Measurements from ENCODE around the gene KRT83.

The KRT83 gene

DNA sequence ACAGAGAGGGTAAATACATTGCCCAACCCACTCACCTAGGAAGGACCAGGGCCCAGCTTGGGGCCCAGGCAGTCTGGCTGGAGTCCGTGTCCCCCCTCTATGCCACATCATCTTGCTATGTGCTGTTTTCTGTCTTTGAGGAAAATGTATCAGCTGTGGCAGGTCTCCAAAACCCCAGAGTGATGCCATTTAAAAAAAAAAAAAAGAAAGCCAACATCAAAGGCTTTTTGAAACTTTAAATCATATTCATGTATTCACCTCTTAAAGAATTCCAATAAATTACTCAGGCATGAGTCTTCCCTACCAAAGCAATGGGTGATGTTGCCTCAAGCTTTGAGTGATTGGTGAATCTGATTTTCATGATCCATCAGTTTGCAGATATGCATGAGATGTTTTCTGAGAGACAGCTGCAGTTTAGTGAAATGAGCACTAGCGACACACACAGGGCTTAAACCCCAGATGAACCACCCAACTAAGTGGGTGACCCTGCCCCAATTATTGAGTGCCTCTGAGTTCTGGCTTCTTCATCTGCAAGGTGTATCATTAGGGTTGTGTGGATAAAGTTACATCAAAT is 35.9 kb downstream of the KRT83 start:
- no peak for DNase-seq
- Mint-ChIP-seq H3K27me3 (ENCODE audit: low read depth, poor library complexity) (peaks cover 11% of the 10 kb centered on the region), H3K4me1 (peaks cover 16% of the 10 kb centered on the region), H3K27ac (no peak overlapping the region), H3K9me3 (no peaks in the 10 kb centered on the region), H3K4me3 (no peak overlapping the region), H3K36me3 (ENCODE audit: low read depth) (no peaks in the 10 kb centered on the region)
- TF ChIP-seq, protein P1, sequence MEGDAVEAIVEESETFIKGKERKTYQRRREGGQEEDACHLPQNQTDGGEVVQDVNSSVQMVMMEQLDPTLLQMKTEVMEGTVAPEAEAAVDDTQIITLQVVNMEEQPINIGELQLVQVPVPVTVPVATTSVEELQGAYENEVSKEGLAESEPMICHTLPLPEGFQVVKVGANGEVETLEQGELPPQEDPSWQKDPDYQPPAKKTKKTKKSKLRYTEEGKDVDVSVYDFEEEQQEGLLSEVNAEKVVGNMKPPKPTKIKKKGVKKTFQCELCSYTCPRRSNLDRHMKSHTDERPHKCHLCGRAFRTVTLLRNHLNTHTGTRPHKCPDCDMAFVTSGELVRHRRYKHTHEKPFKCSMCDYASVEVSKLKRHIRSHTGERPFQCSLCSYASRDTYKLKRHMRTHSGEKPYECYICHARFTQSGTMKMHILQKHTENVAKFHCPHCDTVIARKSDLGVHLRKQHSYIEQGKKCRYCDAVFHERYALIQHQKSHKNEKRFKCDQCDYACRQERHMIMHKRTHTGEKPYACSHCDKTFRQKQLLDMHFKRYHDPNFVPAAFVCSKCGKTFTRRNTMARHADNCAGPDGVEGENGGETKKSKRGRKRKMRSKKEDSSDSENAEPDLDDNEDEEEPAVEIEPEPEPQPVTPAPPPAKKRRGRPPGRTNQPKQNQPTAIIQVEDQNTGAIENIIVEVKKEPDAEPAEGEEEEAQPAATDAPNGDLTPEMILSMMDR (IDR thresholded peaks at IDR 0.05): no peak

DNA sequence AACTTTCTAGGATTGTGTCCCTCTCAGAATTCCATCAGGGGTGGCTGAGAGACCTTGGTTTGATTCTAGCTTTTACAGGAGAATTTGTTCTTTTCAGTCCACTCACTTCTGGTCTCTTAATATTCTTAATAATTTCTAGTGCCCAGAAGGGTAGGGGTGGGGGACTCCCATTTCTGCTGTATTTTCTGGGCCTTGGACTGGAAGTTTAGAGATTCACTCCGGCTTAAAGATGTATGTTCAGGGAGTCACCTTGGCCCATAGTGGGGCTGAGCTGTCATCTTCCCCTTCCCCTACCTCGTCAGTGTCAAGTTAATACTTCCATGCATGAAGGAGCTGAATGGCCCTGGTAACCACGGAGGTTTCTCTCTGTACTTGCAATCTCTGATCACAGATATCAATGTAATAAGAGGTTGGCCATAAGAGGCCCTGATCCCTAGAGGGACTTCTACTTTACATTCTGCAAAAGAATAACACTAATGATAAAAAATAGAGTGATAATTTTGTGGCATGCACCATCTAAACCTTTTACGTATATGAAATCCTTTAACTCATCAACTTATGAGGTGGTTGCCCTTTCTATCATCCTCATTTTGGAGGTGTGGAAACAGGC is 36.5 kb downstream of the KRT83 start:
- Mint-ChIP-seq H3K4me3 (no peak overlapping the region), H3K4me1 (peaks cover 20% of the 10 kb centered on the region), H3K36me3 (ENCODE audit: low read depth) (no peaks in the 10 kb centered on the region), H3K27ac (no peak overlapping the region), H3K27me3 (ENCODE audit: low read depth, poor library complexity) (peaks cover 11% of the 10 kb centered on the region), H3K9me3 (no peaks in the 10 kb centered on the region)
- TF ChIP-seq, protein P1 (IDR thresholded peaks at IDR 0.05): no peak
- no peak for DNase-seq

DNA sequence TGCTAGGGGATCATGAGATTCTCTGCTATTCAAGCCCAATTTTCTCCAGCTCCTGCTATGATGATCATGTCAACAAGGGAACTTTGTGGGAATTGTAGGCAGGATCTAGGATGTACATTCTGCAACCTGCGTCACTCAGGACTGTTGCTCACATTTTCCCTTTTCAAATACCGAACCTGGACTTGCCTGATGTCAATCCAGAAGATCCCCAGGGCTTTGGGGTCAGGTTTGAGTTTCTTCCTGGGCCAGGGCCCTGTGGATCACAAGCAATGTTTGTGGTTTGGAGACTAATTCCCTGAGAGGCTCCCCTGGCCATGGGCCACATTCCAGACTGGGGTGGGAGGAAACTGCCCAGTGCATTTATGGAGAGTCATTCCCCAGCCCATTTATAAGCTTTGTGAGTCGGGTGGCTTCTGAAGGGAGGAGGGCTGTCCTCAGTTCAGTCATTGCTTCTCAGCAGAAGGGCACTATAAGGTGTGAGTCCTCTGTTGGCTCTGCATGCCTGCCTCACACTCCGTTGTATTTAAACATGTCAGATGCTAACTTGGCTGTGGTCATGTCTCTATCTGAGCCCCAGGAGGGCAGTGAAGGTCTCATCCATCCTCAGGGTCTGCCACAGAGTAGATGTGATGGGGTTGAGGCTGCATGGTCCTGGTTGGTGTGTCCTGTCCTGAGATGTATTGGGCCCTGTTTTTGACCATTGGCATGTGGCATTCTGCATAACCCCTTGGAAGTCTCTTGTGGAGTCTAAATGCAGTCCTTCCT is 40.2 kb downstream of the KRT83 start:
- peaks cover 41% of the 10 kb centered on the region for H3K27me3 Mint-ChIP-seq (ENCODE audit: low read depth, poor library complexity)
- H3K36me3 Mint-ChIP-seq (ENCODE audit: low read depth): no peaks in the 10 kb centered on the region
- H3K4me1 Mint-ChIP-seq: peaks cover 29% of the 10 kb centered on the region
- no peak for DNase-seq
- H3K4me3 Mint-ChIP-seq: no peak overlapping the region
- no peak overlapping the region for H3K27ac Mint-ChIP-seq
- TF ChIP-seq, protein P1 (IDR thresholded peaks at IDR 0.05): no peak
- H3K9me3 Mint-ChIP-seq: no peaks in the 10 kb centered on the region

DNA sequence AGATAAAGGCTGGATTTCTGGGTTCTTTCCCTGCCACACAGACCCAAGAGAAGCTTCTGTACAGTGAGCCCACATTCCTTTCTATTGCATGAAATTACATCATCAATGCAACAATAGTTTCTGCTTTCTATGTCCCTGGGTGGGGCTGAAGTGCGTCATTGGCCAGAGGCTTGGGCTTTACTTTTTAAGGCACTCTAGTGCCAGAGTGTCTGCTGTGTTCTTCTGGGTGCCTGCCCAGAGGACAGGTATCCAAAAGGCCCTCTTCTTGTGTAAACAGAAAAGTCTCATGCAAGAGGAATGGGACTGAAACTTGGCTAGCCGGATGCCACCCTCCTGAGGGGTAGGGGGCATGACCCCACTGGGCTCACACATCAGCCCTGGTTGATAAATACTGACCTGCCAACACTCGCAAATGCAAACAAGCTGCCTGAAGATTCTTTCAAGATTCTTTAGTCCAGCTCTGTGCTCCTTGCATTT is 40.8 kb downstream of the KRT83 start:
- H3K9me3 Mint-ChIP-seq: no peaks in the 10 kb centered on the region
- TF ChIP-seq, protein P1 (IDR thresholded peaks at IDR 0.05): no peak

DNA sequence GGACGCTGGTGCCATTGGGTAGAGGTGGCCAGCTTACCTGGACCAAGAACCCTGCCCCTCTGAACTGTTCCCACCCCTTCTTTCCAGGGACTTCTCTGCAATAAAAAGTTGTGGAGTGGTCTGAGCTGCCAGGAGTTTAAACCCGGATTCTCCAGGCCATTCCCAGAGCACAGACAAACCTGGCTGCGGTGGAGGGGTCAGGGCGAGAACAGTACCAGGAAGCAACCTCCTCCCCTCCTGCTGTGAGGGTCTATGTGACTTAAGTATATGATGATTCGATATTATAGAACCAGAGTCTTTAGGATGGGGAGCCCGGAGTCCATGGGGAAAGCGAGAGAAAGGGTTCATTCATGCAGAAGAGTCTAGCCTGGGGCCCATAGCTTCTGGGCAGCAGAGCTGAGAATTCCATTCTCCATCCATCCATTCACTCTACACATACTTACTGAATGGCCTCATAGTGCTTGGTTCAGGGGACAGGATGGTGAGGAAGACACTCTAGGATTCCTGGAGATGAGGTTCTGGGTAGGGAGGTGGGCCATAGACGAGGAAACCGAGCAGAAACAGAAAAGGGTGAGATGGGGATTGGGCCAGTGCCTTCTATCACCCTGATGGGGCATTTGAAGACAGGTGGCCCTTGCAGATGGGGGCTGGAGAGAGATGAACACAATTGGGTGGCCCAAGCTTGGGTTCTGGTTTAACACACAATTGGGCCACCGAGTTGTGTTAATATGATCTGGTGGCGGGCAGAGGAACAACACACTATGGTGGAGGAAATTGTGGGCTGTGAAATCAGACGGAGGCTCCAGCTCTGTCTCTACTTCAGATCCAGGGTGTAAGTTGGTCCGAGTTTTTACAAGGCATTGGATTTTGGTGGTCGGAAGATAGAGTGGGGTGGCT is 41.5 kb downstream of the KRT83 start:
- DNase-seq: no peak
- Mint-ChIP-seq H3K27ac (no peak overlapping the region), H3K4me1 (peaks cover 29% of the 10 kb centered on the region), H3K27me3 (ENCODE audit: low read depth, poor library complexity) (peaks cover 49% of the 10 kb centered on the region), H3K36me3 (ENCODE audit: low read depth) (no peaks in the 10 kb centered on the region), H3K4me3 (peak overlapping the region; percentile 24), H3K9me3 (no peaks in the 10 kb centered on the region)
- TF ChIP-seq, protein P1 (IDR thresholded peaks at IDR 0.05): no peak

More for the DNA sequence above, 40.8 kb downstream of the KRT83 start:
- Mint-ChIP-seq H3K36me3 (ENCODE audit: low read depth) (no peaks in the 10 kb centered on the region), H3K27ac (no peak overlapping the region), H3K27me3 (ENCODE audit: low read depth, poor library complexity) (peaks cover 44% of the 10 kb centered on the region), H3K4me3 (no peak overlapping the region), H3K4me1 (peaks cover 29% of the 10 kb centered on the region)
- no peak for DNase-seq

Data from nephron progenitor cell (in vitro differentiated cells).